Upper lobe of left lung (tissue), 6 donors: ENCODE data around the gene EIF4G2. TPM values are rescaled to one million over a fixed set of nuclear protein-coding genes. Genes with fewer than 3 reads are reported as not detected.

Experiments
- ATAC-seq, 2 donors: fragments of 200-7000 bp; cut with Tn5 transposase; one replicate each; pipeline ENCODE4 v1.9.1; 2022; ENCODE audit warnings: mild to moderate bottlenecking in 2 of 2, moderate library complexity in 2 of 2; ENCODE audit not compliant: low FRiP score in 2 of 2
- DNase-seq, 2 donors: peaks; one replicate each; pipeline ENCODE4 v3.0.0-alpha.2; 2019 to 2020
- H3K27ac ChIP-seq, 4 donors: fragments of 200-600 bp; sonication (generic); one replicate each; pipeline ENCODE4 v1.5.1; 2016 to 2019
- H3K27me3 ChIP-seq, 4 donors: fragments of 200-600 bp; sonication (generic); one replicate each; pipeline ENCODE4 v1.5.1; 2017 to 2019
- H3K36me3 ChIP-seq, 4 donors: fragments of 200-600 bp; sonication (generic); one replicate each; pipeline ENCODE4 v1.5.1; 2016 to 2019
- H3K4me1 ChIP-seq, 4 donors: fragments of 200-600 bp; sonication (generic); one replicate each; pipeline ENCODE4 v1.5.1; 2018 to 2019
- H3K4me3 ChIP-seq, 4 donors: fragments of 200-600 bp; sonication (generic); one replicate each; pipeline ENCODE4 v1.5.1; 2017 to 2019; ENCODE audit warnings: mild to moderate bottlenecking in 2 of 4, moderate library complexity in 1 of 4
- H3K9me3 ChIP-seq, 4 donors: fragments of 200-600 bp; sonication (generic); one replicate each; pipeline ENCODE4 v1.5.1; 2018 to 2019
- EP300 ChIP-seq, 4 donors: sonication (generic); formaldehyde crosslinking; IDR thresholded peaks; one replicate each; pipeline ENCODE4 v1.5.1; 2017; ENCODE audit warnings: antibody characterized with exemption in 4 of 4, control low read depth in 2 of 4
- POLR2A ChIP-seq, 4 donors: fragments of 450-650 bp; IDR thresholded peaks; one replicate each; pipeline ENCODE4 v1.5.1; 2016 to 2017; ENCODE audit warnings: antibody characterized with exemption in 4 of 4, mild to moderate bottlenecking in 2 of 4
- POLR2AphosphoS5 ChIP-seq, 2 donors: sonication (generic); formaldehyde crosslinking; IDR thresholded peaks; one replicate each; pipeline ENCODE4 v1.5.1; 2017; ENCODE audit warnings: antibody characterized with exemption in 2 of 2
- WGBS, 2 donors: methylation state at CpG; one replicate each; pipeline ENCODE4 v1.1.5; 2017 to 2018; 5-methylcytosine and 5-hydroxymethylcytosine counted together
- total RNA-seq, 6 donors: library from RNA; depleted of rRNA in 4 of 6; stranded (reverse); fragments of >200 nt in 4 of 6; gene quantifications; one replicate each; pipeline versions ENCODE4 v1.1.0 to v1.2.1, GENCODE V29; 2016 to 2021
- TF ChIP-seq, protein P1 (sequence below), 6 experiments: fragments of 450-650 bp in 4 of 6; fragments of 200-600 bp in 2 of 6; sonication (generic) in 2 of 6; IDR thresholded peaks; one replicate each; pipeline ENCODE4 v1.5.1; 2016 to 2019; ENCODE audit warnings: antibody characterized with exemption in 6 of 6
- donor health status: DM: no; HTN: no; CAD: no; lungs with moderate emphysema.
- donor health status: DM: no; HTN: yes; CAD: no; lungs with severe emphysema.

The EIF4G2 gene
- total RNA-seq, 6 donors from 2014 or later, result 249 to 1,049 (median 632) TPM

DNA sequence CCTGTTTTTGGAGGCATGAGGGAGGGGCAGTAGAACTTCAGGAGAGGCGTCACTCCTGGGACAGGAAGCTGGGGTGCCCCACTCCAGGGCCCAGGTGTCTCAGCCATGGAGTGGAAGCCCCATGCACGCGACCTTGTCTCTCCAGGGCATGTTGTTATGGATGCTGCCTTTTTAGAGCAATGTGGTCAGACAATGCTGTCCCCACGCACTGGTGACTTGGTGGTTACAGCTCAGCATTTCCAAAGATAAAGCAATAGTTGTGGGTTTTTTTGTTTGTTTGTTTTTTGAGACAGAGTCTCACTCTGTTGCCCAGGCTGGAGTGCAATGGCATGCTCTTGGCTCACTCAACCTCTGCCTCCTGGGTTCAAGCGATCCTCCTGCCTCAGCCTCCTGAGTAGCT is 22.3 kb downstream of the EIF4G2 start:
- no peaks in the 10 kb centered on the region for H3K36me3 ChIP-seq
- H3K9me3 ChIP-seq, result no peaks in the 10 kb centered on the region
- H3K4me1 ChIP-seq, result peaks cover 0 to 14% (median 1%) of the 10 kb centered on the region in 4 donors
- H3K4me3 ChIP-seq, result no peak overlapping the region
- H3K27me3 ChIP-seq, result no peaks in the 10 kb centered on the region
- DNase-seq (no peak), ATAC-seq (no peak)
- WGBS, 2 donors, result 63 to 85% methylated on average over 4 to 5 of the region's 5 CpGs
- TF ChIP-seq EP300 (IDR thresholded peaks at IDR 0.05), result no peak
- no peak overlapping the region for H3K27ac ChIP-seq

- TF ChIP-seq, protein P1, sequence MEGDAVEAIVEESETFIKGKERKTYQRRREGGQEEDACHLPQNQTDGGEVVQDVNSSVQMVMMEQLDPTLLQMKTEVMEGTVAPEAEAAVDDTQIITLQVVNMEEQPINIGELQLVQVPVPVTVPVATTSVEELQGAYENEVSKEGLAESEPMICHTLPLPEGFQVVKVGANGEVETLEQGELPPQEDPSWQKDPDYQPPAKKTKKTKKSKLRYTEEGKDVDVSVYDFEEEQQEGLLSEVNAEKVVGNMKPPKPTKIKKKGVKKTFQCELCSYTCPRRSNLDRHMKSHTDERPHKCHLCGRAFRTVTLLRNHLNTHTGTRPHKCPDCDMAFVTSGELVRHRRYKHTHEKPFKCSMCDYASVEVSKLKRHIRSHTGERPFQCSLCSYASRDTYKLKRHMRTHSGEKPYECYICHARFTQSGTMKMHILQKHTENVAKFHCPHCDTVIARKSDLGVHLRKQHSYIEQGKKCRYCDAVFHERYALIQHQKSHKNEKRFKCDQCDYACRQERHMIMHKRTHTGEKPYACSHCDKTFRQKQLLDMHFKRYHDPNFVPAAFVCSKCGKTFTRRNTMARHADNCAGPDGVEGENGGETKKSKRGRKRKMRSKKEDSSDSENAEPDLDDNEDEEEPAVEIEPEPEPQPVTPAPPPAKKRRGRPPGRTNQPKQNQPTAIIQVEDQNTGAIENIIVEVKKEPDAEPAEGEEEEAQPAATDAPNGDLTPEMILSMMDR (IDR thresholded peaks at IDR 0.05), result no peak
- TF ChIP-seq EP300 (IDR thresholded peaks at IDR 0.05), result no peak
- TF ChIP-seq POLR2AphosphoS5 (IDR thresholded peaks at IDR 0.05), result no peak
- Histone ChIP-seq H3K27me3 (no peaks in the 10 kb centered on the region), H3K9me3 (no peaks in the 10 kb centered on the region), H3K4me3 (no peak overlapping the region), H3K4me1 (peaks cover 0 to 14% (median 1%) of the 10 kb centered on the region in 4 donors), H3K27ac (no peak overlapping the region), H3K36me3 (peaks cover 0 to 4% (median 0%) of the 10 kb centered on the region in 4 donors)
- ATAC-seq (no peak), DNase-seq (no peak)
- WGBS, 2 donors, result 52 to 62% methylated on average over 4 of the region's 4 CpGs
These were observed 23.6 kb downstream of the EIF4G2 start for GRCh38 chr11:10785146-10785474.

DNA sequence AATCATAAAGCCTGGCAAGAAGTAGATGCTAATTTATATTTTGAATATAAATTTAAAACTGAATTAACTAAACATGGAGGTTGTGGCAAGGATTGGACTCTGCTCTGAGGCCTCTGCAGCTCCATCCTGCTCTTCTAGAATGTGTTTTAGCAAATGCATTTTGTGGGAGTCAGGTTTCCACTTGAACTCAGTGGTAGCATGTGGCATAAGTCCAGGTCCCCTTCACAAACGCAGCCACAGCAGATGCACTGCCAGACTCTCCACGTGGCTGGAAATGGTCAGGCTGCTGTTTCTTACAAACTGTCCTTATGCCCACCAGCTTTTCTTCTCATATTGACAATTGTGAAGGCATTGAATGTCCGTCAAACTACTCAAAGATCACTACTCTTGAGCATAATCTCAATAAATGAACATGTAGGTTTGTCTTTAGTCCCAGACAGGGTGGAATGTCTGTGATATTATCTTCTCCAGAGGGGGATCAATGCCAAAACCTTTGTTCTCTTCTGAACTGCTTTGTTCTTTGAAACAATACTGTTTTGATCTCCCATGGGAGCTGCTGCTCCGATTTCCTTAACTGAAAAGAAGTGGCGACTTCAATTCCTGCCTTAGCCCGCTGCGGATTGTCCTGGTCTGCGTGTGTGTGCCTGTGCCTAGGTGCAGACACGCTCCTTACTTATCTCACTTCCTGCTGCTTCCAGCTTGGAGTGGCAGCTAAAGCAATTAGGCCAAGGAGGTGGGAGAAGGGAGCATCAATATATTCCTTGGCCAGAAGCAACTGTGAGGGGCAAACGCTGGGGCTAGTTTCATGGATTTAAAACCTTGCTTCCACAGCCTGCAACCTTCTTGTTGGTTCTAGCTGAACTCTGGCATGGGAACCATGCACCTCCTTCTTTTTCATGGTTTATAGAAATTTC is 24.2 kb downstream of the EIF4G2 start:
- H3K36me3 ChIP-seq, result peaks cover 0 to 6% (median 4%) of the 10 kb centered on the region in 4 donors
- peaks cover 0 to 14% (median 1%) of the 10 kb centered on the region in 4 donors for H3K4me1 ChIP-seq
- TF ChIP-seq POLR2AphosphoS5 (IDR thresholded peaks at IDR 0.05) (no peak), EP300 (IDR thresholded peaks at IDR 0.05) (no peak), POLR2A (IDR thresholded peaks at IDR 0.05) (no peak)
- TF ChIP-seq, protein P1 (IDR thresholded peaks at IDR 0.05), result no peak
- H3K9me3 ChIP-seq, result no peaks in the 10 kb centered on the region
- DNase-seq, result no peak
- no peak for ATAC-seq
- H3K27ac ChIP-seq, result no peak overlapping the region
- H3K27me3 ChIP-seq, result no peaks in the 10 kb centered on the region
- no peak overlapping the region for H3K4me3 ChIP-seq
- WGBS, 2 donors, result 60 to 62% methylated on average over 10 of the region's 10 CpGs

- Histone ChIP-seq H3K27ac (no peak overlapping the region), H3K36me3 (peaks cover 6 to 35% (median 21%) of the 10 kb centered on the region in 4 donors), H3K4me1 (peaks cover 0 to 19% (median 4%) of the 10 kb centered on the region in 4 donors), H3K4me3 (no peak overlapping the region), H3K27me3 (no peaks in the 10 kb centered on the region), H3K9me3 (no peaks in the 10 kb centered on the region)
- DNase-seq, result no peak
- 100% methylated on average over 2 of the region's 2 CpGs for WGBS, 2 donors
- no peak for ATAC-seq
- no peak for TF ChIP-seq EP300 (IDR thresholded peaks at IDR 0.05)
- TF ChIP-seq, protein P1 (IDR thresholded peaks at IDR 0.05), result no peak
- no peak for TF ChIP-seq POLR2A (IDR thresholded peaks at IDR 0.05)
- no peak for TF ChIP-seq POLR2AphosphoS5 (IDR thresholded peaks at IDR 0.05)
These were observed 28.7 kb downstream of the EIF4G2 start for GRCh38 chr11:10780040-10780439.

DNA sequence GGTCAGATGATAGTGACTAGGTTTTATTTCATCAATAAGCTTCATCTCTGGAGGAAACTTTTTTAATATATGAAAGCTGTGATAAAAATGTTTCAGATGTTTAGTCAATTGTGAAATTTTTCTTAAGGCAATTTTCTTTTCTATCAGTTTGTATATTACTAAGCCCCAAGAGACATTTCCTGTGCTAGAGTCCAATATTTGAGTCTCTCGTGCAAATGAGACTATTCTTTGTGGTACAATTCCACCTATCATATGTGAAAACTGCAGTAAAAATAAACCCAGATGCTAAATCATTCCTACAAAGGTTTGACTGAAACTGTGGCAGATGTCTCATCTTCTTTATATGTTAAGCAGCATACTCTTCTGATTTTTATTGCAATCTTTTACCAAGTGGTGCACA is 29.6 kb downstream of the EIF4G2 start:
- ATAC-seq, result no peak
- 52 to 68% methylated on average over 1 of the region's 1 CpG for WGBS, 2 donors
- H3K36me3 ChIP-seq, result peaks cover 6 to 45% (median 29%) of the 10 kb centered on the region in 4 donors

More for the DNA sequence above, 29.6 kb downstream of the EIF4G2 start:
- TF ChIP-seq, protein P1 (IDR thresholded peaks at IDR 0.05), result no peak
- no peak for TF ChIP-seq EP300 (IDR thresholded peaks at IDR 0.05)
- TF ChIP-seq POLR2AphosphoS5 (IDR thresholded peaks at IDR 0.05), result no peak
- no peak for TF ChIP-seq POLR2A (IDR thresholded peaks at IDR 0.05)
- Histone ChIP-seq H3K9me3 (no peaks in the 10 kb centered on the region), H3K4me1 (peaks cover 0 to 10% (median 4%) of the 10 kb centered on the region in 4 donors), H3K4me3 (no peak overlapping the region), H3K27ac (peak overlapping the region; percentile 18 to 74 (median 31)), H3K27me3 (no peaks in the 10 kb centered on the region)
- DNase-seq, result no peak
